Trophoblast cell (in vitro differentiated cells and primary cell): ENCODE measurements around the gene VPS72.
A peak's percentile ranks its signal among the peaks of the same experiment; 100 is the strongest.
"Not testable (repeated sequence)": the region's sequence is repeated elsewhere in the genome, so short reads cannot be mapped to it uniquely, and the experiment has no call there.

Experiments used
- DNase-seq, 2 donors: peaks; one replicate each; pipeline ENCODE4 v3.0.0-alpha.2; 2016
- H2AFZ ChIP-seq: 2 replicates; pipeline ENCODE4 v1.6.1; 2013; ENCODE audit warnings: low read length, moderate library complexity, mild to moderate bottlenecking; ENCODE audit not compliant: insufficient read depth, poor library complexity
- H2AK5ac ChIP-seq: 2 replicates; pipeline ENCODE4 v1.6.1; 2013; ENCODE audit warnings: mild to moderate bottlenecking, low read length
- H2BK120ac ChIP-seq: 2 replicates; pipeline ENCODE4 v1.6.1; 2013; ENCODE audit warnings: low read length, mild to moderate bottlenecking, moderate library complexity; ENCODE audit not compliant: insufficient read depth, poor library complexity
- H2BK12ac ChIP-seq: 2 replicates; pipeline ENCODE4 v1.6.1; 2013; ENCODE audit warnings: mild to moderate bottlenecking, low read length, moderate library complexity
- H2BK5ac ChIP-seq: 2 replicates; pipeline ENCODE4 v1.6.1; 2013; ENCODE audit warnings: low read length, low read depth, moderate library complexity, mild to moderate bottlenecking; ENCODE audit not compliant: poor library complexity
- H3K14ac ChIP-seq: 2 replicates; pipeline ENCODE4 v1.6.1; 2013; ENCODE audit warnings: mild to moderate bottlenecking, low read length
- H3K18ac ChIP-seq: 2 replicates; pipeline ENCODE4 v1.6.1; 2013; ENCODE audit warnings: mild to moderate bottlenecking, low read length
- H3K23ac ChIP-seq: 2 replicates; pipeline ENCODE4 v1.6.1; 2013; ENCODE audit warnings: low read length
- H3K27ac ChIP-seq: 2 replicates; pipeline ENCODE4 v1.5.1; 2013; ENCODE audit warnings: low read depth, mild to moderate bottlenecking, inconsistent platforms, low read length, moderate library complexity
- H3K27me3 ChIP-seq: 2 replicates; pipeline ENCODE4 v1.6.1; 2013; ENCODE audit warnings: inconsistent platforms, mild to moderate bottlenecking, low read length, moderate library complexity; ENCODE audit not compliant: insufficient read depth
- H3K36me3 ChIP-seq, 2 experiments: 1 replicate in 1 of 2; 2 replicates in 1 of 2; pipeline ENCODE4 v1.6.1; 2013; ENCODE audit warnings: low read length in 2 of 2, mild to moderate bottlenecking in 2 of 2, moderate library complexity in 1 of 2; ENCODE audit not compliant: insufficient read depth in 2 of 2, control insufficient read depth in 1 of 2
- H3K4ac ChIP-seq: 2 replicates; pipeline ENCODE4 v1.6.1; 2013; ENCODE audit warnings: low read depth, mild to moderate bottlenecking, low read length, moderate library complexity
- H3K4me1 ChIP-seq, 2 experiments: 1 replicate in 1 of 2; 2 replicates in 1 of 2; pipeline ENCODE4 v1.6.1; 2013; ENCODE audit warnings: low read length in 2 of 2, mild to moderate bottlenecking in 2 of 2, moderate library complexity in 1 of 2; ENCODE audit not compliant: insufficient read depth in 2 of 2, control insufficient read depth in 1 of 2
- H3K4me2 ChIP-seq: 2 replicates; pipeline ENCODE4 v1.6.1; 2013; ENCODE audit warnings: inconsistent platforms, mild to moderate bottlenecking, low read length, moderate library complexity
- H3K4me3 ChIP-seq: 2 replicates; pipeline ENCODE4 v1.5.1; 2013; ENCODE audit warnings: mild to moderate bottlenecking, low read depth, low read length, inconsistent platforms
- H3K79me1 ChIP-seq: one replicate; pipeline ENCODE4 v1.6.1; 2013; ENCODE audit warnings: low read length
- H3K79me2 ChIP-seq: 2 replicates; pipeline ENCODE4 v1.6.1; 2013; ENCODE audit warnings: low read length, mild to moderate bottlenecking; ENCODE audit not compliant: control insufficient read depth, insufficient read depth, poor library complexity
- H3K9ac ChIP-seq: 2 replicates; pipeline ENCODE4 v1.6.1; 2013; ENCODE audit warnings: mild to moderate bottlenecking, low read length
- H3K9me3 ChIP-seq: 2 replicates; pipeline ENCODE4 v1.6.1; 2013; ENCODE audit warnings: low read depth, mild to moderate bottlenecking, control low read depth, inconsistent platforms, low read length; ENCODE audit not compliant: insufficient read depth
- H4K12ac ChIP-seq: 2 replicates; pipeline ENCODE4 v1.6.1; 2013; ENCODE audit warnings: low read depth, mild to moderate bottlenecking, low read length, moderate library complexity
- H4K8ac ChIP-seq: 2 replicates; pipeline ENCODE4 v1.6.1; 2013; ENCODE audit warnings: low read depth, mild to moderate bottlenecking, low read length, moderate library complexity
- H4K91ac ChIP-seq: one replicate; pipeline ENCODE4 v1.6.1; 2013; ENCODE audit warnings: low read depth, mild to moderate bottlenecking, low read length, moderate library complexity
- WGBS: extraction: QIAGEN DNeasy Blood & Tissue Kit; methylation state at CpG from one replicate; pipeline ENCODE4 v1.1.7; 2013; ENCODE audit warnings: missing lambda C conversion rate; ENCODE audit not compliant: insufficient read length, insufficient coverage; ENCODE audit errors: extremely low coverage; 5-methylcytosine and 5-hydroxymethylcytosine counted together

The VPS72 gene

GRCh38 chr1:151210830-151211229 is 20.8 kb upstream of the VPS72 start:
- no CpG with 5 or more reads among the region's 1 CpG for WGBS
- Histone ChIP-seq H2BK5ac (no peak overlapping the region), H3K23ac (no peak overlapping the region), H3K4me3 (no peak overlapping the region), H3K79me1 (no peaks in the 10 kb centered on the region), H3K4ac (peak overlapping the region; percentile 62), H3K18ac (no peak overlapping the region), H4K8ac (no peak overlapping the region), H2AK5ac (no peak overlapping the region), H3K27ac (no peak overlapping the region), H2BK12ac (no peak overlapping the region), H3K36me3 (peaks cover 30 to 45% of the 10 kb centered on the region in 2 experiments), H2AFZ (no peak overlapping the region), H3K4me1 (no peaks in the 10 kb centered on the region), H2BK120ac (no peak overlapping the region), H3K27me3 (no peaks in the 10 kb centered on the region), H3K9ac (no peak overlapping the region), H3K9me3 (no peaks in the 10 kb centered on the region), H4K12ac (no peak overlapping the region), H3K79me2 (peaks cover 8% of the 10 kb centered on the region), H3K14ac (no peak overlapping the region), H4K91ac (no peak overlapping the region), H3K4me2 (no peak overlapping the region)
- peak in 1 of 2 donors; percentile 18 for DNase-seq

- not testable (repeated sequence) for H3K27ac ChIP-seq, H2AK5ac ChIP-seq, H3K4me2 ChIP-seq, H2BK12ac ChIP-seq, H3K14ac ChIP-seq, H3K79me1 ChIP-seq, H3K23ac ChIP-seq, H3K4me1 ChIP-seq, H3K27me3 ChIP-seq, H2BK5ac ChIP-seq, H4K12ac ChIP-seq, H3K9me3 ChIP-seq, H3K4me3 ChIP-seq, H3K9ac ChIP-seq, H2AFZ ChIP-seq, H3K18ac ChIP-seq, H2BK120ac ChIP-seq, H4K91ac ChIP-seq, H4K8ac ChIP-seq
- peak; percentile 86 to 89 for DNase-seq
- peaks cover 24% of the 10 kb centered on the region for H3K79me2 ChIP-seq
- WGBS = no CpG with 5 or more reads among the region's 12 CpGs
- H3K36me3 ChIP-seq = peaks cover 32 to 49% of the 10 kb centered on the region in 2 experiments
- peak overlapping the region; percentile 24 for H3K4ac ChIP-seq
Measured at GRCh38 chr1:151205381-151205965, 15.5 kb upstream of the VPS72 start.

DNA sequence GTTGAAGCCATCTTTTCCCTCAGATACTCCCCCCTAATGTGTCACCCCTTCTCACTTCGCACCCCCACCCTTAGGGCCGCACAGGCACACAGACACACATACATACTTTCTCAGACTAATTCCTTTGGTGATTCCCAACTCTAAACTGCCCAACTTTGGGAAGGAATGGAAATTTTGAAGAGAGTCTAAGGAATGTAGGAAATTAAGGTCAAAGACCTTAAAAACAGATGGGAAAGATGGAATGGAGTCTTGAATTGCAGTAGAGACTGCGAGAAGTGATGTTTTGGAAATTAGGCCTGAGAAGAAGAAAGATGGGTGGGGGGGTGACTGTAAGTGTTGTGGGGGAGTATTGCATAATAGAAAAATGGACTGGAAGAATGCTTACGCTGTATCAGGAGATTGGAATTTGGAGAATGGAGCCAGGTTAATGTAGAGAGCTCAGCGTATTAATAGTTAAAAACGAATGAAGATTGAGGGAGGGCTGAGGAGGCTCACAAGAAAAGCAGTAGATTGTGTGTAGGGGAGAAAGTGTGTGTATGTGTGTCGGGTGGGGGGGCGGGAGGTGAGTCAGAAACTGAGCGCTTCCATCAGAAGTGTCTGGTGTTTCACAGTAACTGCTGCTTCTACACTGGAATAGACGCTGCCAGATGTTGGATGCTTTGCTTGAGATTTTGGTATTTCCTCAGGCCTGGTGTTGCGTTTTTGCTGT is 10.0 kb upstream of the VPS72 start:
- Histone ChIP-seq H4K8ac (peak overlapping the region; percentile 19), H3K4me2 (peak overlapping the region; percentile 96), H3K18ac (peak overlapping the region; percentile 84), H3K14ac (peak overlapping the region; percentile 90), H2BK12ac (peak overlapping the region; percentile 72), H3K79me1 (peaks cover 16% of the 10 kb centered on the region), H3K27me3 (no peaks in the 10 kb centered on the region), H4K12ac (no peak overlapping the region), H2AFZ (no peak overlapping the region), H2BK5ac (peak overlapping the region; percentile 88), H3K27ac (peak overlapping the region; percentile 67), H3K9ac (peak overlapping the region; percentile 80), H4K91ac (peak overlapping the region; percentile 47), H3K9me3 (no peaks in the 10 kb centered on the region), H2AK5ac (peak overlapping the region; percentile 79), H3K23ac (no peak overlapping the region), H2BK120ac (peak overlapping the region; percentile 43), H3K4ac (peak overlapping the region; percentile 82), H3K4me3 (peak overlapping the region; percentile 64), H3K79me2 (peaks cover 31% of the 10 kb centered on the region), H3K4me1 (peaks cover 4 to 11% of the 10 kb centered on the region in 2 experiments), H3K36me3 (peaks cover 10 to 16% of the 10 kb centered on the region in 2 experiments)
- peak; percentile 82 to 88 for DNase-seq
- WGBS = no CpG with 5 or more reads among the region's 11 CpGs

- Histone ChIP-seq H4K91ac (peak within 1 kb of the TSS; percentile 67), H3K79me2 (peaks cover 30% of the 10 kb centered on the region), H3K23ac (no peak within 1 kb of the TSS), H3K9me3 (no peaks in the 10 kb centered on the region), H3K4me3 (peak within 1 kb of the TSS; percentile 95), H2AFZ (peak within 1 kb of the TSS; percentile 33), H3K18ac (peak within 1 kb of the TSS; percentile 83), H4K8ac (peak within 1 kb of the TSS; percentile 83), H3K4me2 (peak within 1 kb of the TSS; percentile 96), H3K36me3 (peaks cover 10 to 14% of the 10 kb centered on the region in 2 experiments), H2BK12ac (peak within 1 kb of the TSS; percentile 61), H3K9ac (peak within 1 kb of the TSS; percentile 76), H3K4ac (peak within 1 kb of the TSS; percentile 82), H3K79me1 (peaks cover 18% of the 10 kb centered on the region), H4K12ac (peak within 1 kb of the TSS; percentile 82), H3K14ac (peak within 1 kb of the TSS; percentile 80), H2AK5ac (peak within 1 kb of the TSS; percentile 19), H3K4me1 (peaks cover 4 to 11% of the 10 kb centered on the region in 2 experiments), H2BK5ac (peak within 1 kb of the TSS; percentile 96), H3K27me3 (no peaks in the 10 kb centered on the region), H3K27ac (peak within 1 kb of the TSS; percentile 78), H2BK120ac (peak within 1 kb of the TSS; percentile 66)
- no CpG with 5 or more reads among the region's 60 CpGs for WGBS
- peak; percentile 97 to 100 for DNase-seq
Measured at GRCh38 chr1:151198254-151199127, 8.5 kb upstream of the VPS72 start, which contains the start of gene PIP5K1A. PIP5K1A (plus strand) TSS chr1:151198552; CDS start chr1:151198997, 445 bp downstream.
